Common myeloid progenitor, CD34-positive (primary cell): ENCODE data around the gene DLGAP5.

Experiments
- CTCF ChIA-PET: fragments of 350-600 bp; sonication (Branson Sonifier 250); formaldehyde crosslinking; loops from one replicate; lab custom pipeline; 2021; ENCODE audit warnings: antibody characterized with exemption; lab: Charles Lee
- POLR2A ChIA-PET: fragments of 350-600 bp; sonication (Branson Sonifier 250); formaldehyde crosslinking; loops from one replicate; lab custom pipeline; 2021; ENCODE audit warnings: antibody characterized with exemption; lab: Charles Lee
- DNase-seq, 3 donors: peaks; one replicate each; pipeline versions ENCODE4 v3.0.0 to v3.0.0-alpha.2; 2013
- H3K27ac ChIP-seq, 2 experiments: 1 replicate in 1 of 2; 2 replicates in 1 of 2; pipeline ENCODE4 v1.7.0; 2013; ENCODE audit warnings: inconsistent platforms in 2 of 2, low read length in 2 of 2, mild to moderate bottlenecking in 2 of 2, low read depth in 1 of 2, moderate library complexity in 1 of 2; ENCODE audit not compliant: severe bottlenecking in 2 of 2, insufficient read depth in 1 of 2, poor library complexity in 1 of 2
- H3K27me3 ChIP-seq, 5 experiments: replicated peaks in 2 of 5; 1 replicate in 3 of 5; 2 replicates in 2 of 5; pipeline versions ENCODE4 v1.6.1 to v1.7.0; 2013; ENCODE audit warnings: low read length in 4 of 5, mild to moderate bottlenecking in 2 of 5, moderate library complexity in 2 of 5, inconsistent platforms in 1 of 5; ENCODE audit not compliant: insufficient read depth in 5 of 5, control insufficient read depth in 4 of 5
- H3K36me3 ChIP-seq, 4 experiments: 1 replicate in 2 of 4; 2 replicates in 2 of 4; pipeline versions ENCODE4 v1.6.1 to v1.7.0; 2013; ENCODE audit warnings: low read length in 3 of 4, control low read depth in 1 of 4, mild to moderate bottlenecking in 1 of 4; ENCODE audit not compliant: control insufficient read depth in 4 of 4, insufficient read depth in 4 of 4
- H3K4me1 ChIP-seq, 4 experiments: 1 replicate in 3 of 4; 2 replicates in 1 of 4; pipeline versions ENCODE4 v1.6.1 to v1.7.1; 2013; ENCODE audit warnings: low read length in 3 of 4, mild to moderate bottlenecking in 3 of 4, control low read depth in 1 of 4, inconsistent platforms in 1 of 4, moderate library complexity in 1 of 4; ENCODE audit not compliant: control insufficient read depth in 4 of 4, insufficient read depth in 4 of 4; ENCODE audit errors: control extremely low read depth in 1 of 4
- H3K4me3 ChIP-seq, 7 experiments: 1 replicate in 4 of 7; 2 replicates in 3 of 7; pipeline versions ENCODE4 v1.5.1 to v1.7.0; 2013; ENCODE audit warnings: mild to moderate bottlenecking in 7 of 7, low read length in 6 of 7, moderate library complexity in 6 of 7, inconsistent platforms in 2 of 7, low read depth in 2 of 7, control low read depth in 1 of 7; ENCODE audit not compliant: insufficient read depth in 4 of 7, control insufficient read depth in 1 of 7; ENCODE audit errors: extremely low read depth in 1 of 7
- H3K9me3 ChIP-seq, 5 experiments: 1 replicate in 4 of 5; 2 replicates in 1 of 5; pipeline versions ENCODE4 v1.6.1 to v1.7.1; 2013; ENCODE audit warnings: low read length in 4 of 5, mild to moderate bottlenecking in 2 of 5, inconsistent platforms in 1 of 5, low read depth in 1 of 5, moderate library complexity in 1 of 5; ENCODE audit not compliant: control insufficient read depth in 4 of 5, insufficient read depth in 2 of 5; ENCODE audit errors: control extremely low read depth in 1 of 5
- WGBS: methylation state at CpG from one replicate; pipeline ENCODE4 v1.1.5; 2013; ENCODE audit not compliant: insufficient coverage; 5-methylcytosine and 5-hydroxymethylcytosine counted together

Gene DLGAP5

GRCh38 chr14:55223364-55223763 is 32.0 kb upstream of the DLGAP5 start:
- Histone ChIP-seq H3K4me1 (no peaks in the 10 kb centered on the region), H3K27me3 (no peaks in the 10 kb centered on the region), H3K36me3 (no peaks in the 10 kb centered on the region), H3K9me3 (peaks cover 0 to 10% (median 0%) of the 10 kb centered on the region in 5 experiments), H3K27ac (no peak overlapping the region), H3K4me3 (no peak overlapping the region)
- ChIA-PET POLR2A (no interaction called here), CTCF (interaction anchor here (1.2 to 1.3 kb wide), 2 partner anchors 11 to 13 kb away, joined by 3 to 4 read pairs; no protein-coding TSS in a partner anchor)
- DNase-seq: no peak

DNA sequence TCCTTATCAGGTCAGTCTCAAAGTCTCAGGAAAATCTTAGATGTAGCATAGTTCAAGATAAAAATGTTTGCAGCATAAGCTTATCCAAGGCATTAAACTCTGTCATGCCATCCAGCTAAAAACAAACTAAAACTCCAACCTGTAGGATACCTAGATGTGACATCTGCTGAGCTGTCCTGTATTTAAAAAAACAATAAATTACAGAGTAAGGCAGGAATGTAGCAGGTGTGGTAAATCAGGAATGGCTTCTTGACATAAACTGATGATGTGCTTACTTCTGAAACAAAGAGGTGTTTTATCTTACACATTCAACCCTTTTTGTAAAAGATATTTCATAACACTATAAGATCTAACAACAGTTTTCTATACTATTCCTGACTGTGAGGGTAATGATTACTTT is 30.6 kb upstream of the DLGAP5 start:
- ChIA-PET POLR2A (no interaction called here), CTCF (no interaction called here)
- no peaks in the 10 kb centered on the region for H3K4me1 ChIP-seq
- no peaks in the 10 kb centered on the region for H3K36me3 ChIP-seq
- no peaks in the 10 kb centered on the region for H3K27me3 ChIP-seq
- H3K27ac ChIP-seq: no peak overlapping the region
- no peak for DNase-seq
- no peak overlapping the region for H3K4me3 ChIP-seq
- H3K9me3 ChIP-seq: peaks cover 0 to 9% (median 0%) of the 10 kb centered on the region in 5 experiments

DNA sequence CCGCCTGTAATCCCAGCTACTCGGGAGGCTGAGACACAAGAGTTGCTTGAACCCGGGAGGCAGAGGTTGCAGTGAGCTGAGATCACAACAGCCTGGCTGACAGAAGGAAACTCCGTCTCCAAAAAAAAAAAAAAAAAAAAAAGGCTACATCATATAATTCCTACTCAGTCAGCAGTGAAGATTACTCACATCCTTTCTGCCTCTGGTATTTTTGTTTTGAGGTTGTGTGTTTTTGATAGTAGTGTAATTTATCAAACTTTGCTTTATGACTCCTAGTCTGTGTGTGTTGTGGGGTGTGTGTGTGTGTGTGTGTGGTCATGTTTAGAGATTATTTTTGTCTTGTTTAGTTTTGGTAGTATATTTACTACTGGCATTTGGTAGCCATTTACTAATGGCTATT is 29.8 kb upstream of the DLGAP5 start:
- no peak for DNase-seq
- 92% methylated on average over 2 of the region's 4 CpGs for WGBS
- CTCF ChIA-PET: no interaction called here
- Histone ChIP-seq H3K27ac (no peak overlapping the region), H3K4me1 (no peaks in the 10 kb centered on the region), H3K9me3 (peaks cover 0 to 2% (median 0%) of the 10 kb centered on the region in 5 experiments), H3K4me3 (no peak overlapping the region), H3K36me3 (no peaks in the 10 kb centered on the region), H3K27me3 (no peaks in the 10 kb centered on the region)
- POLR2A ChIA-PET: interaction anchor here (0.6 kb wide), 1 partner anchor 83 kb away, joined by 3 read pairs; no protein-coding TSS in a partner anchor

DNA sequence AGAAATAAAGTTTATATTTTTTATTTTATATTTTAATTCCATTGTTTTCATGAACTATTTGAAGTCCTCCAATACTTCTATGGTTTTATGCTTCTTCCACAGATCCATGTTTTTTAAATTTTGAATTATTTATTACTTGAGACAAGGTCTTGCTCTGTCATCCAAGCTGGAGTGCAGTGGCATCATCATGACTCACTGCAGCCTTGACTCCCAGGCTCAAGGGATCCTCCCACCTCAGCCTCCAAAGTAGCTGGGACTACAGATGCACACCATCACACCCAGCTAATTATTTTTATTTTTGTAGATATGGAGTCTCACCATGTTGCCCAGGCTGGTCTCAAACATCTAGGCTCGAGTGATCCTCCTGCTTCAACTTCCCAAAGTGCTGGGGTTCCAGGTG is 28.8 kb upstream of the DLGAP5 start:
- H3K9me3 ChIP-seq: no peaks in the 10 kb centered on the region
- WGBS: no CpG with 5 or more reads among the region's 1 CpG
- ChIA-PET POLR2A (no interaction called here), CTCF (no interaction called here)
- H3K4me3 ChIP-seq: no peak overlapping the region
- DNase-seq: no peak
- H3K27ac ChIP-seq: no peak overlapping the region
- H3K36me3 ChIP-seq: no peaks in the 10 kb centered on the region
- no peaks in the 10 kb centered on the region for H3K27me3 ChIP-seq
- no peaks in the 10 kb centered on the region for H3K4me1 ChIP-seq

GRCh38 chr14:55212634-55213033 is 21.2 kb upstream of the DLGAP5 start:
- peak in 2 of 3 donors; percentile 13 to 17 for DNase-seq
- ChIA-PET CTCF (interaction anchor here (0.9 to 4.9 kb wide), 9 partner anchors 13 to 217 kb away, joined by 3 to 49 read pairs (median 7); partner anchors contain the start of gene FBXO34), POLR2A (no interaction called here)
- 95% methylated on average over 8 of the region's 10 CpGs for WGBS
- H3K4me3 ChIP-seq: no peak overlapping the region
- no peaks in the 10 kb centered on the region for H3K9me3 ChIP-seq
- no peaks in the 10 kb centered on the region for H3K27me3 ChIP-seq
- peaks cover 0 to 1% (median 0%) of the 10 kb centered on the region in 4 experiments for H3K4me1 ChIP-seq
- H3K36me3 ChIP-seq: no peaks in the 10 kb centered on the region
- H3K27ac ChIP-seq: no peak overlapping the region

DNA sequence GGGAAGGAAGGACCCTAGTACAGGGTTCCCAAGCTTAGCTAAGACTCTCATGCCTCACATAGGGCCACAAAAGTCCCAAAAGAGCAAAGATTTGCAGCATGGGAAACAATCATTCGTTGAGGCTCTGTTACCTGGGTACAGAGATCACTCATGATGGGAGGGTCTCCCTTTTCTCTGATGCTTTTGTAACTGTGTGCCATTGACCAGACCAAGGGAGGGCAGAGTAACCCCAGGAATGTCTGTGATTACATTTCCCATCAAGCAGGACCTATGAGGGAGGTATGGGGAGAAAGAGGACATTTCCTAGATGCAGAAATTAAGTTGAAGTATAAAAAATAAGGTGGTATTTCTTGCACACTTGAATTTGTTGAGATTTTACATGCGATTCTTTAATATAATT is 16.4 kb upstream of the DLGAP5 start:
- POLR2A ChIA-PET: interaction anchor here (0.6 kb wide), 1 partner anchor 148 kb away, joined by 3 read pairs; no protein-coding TSS in a partner anchor
- H3K4me3 ChIP-seq: no peak overlapping the region
- no peak for DNase-seq
- CTCF ChIA-PET: interaction anchor here (0.9 kb wide), 1 partner anchor 147 kb away, joined by 3 read pairs; no protein-coding TSS in a partner anchor
- H3K36me3 ChIP-seq: no peaks in the 10 kb centered on the region
- H3K4me1 ChIP-seq: no peaks in the 10 kb centered on the region
- WGBS: no CpG with 5 or more reads among the region's 2 CpGs
- H3K27me3 ChIP-seq: no peaks in the 10 kb centered on the region
- H3K27ac ChIP-seq: no peak overlapping the region
- H3K9me3 ChIP-seq: no peaks in the 10 kb centered on the region

DNA sequence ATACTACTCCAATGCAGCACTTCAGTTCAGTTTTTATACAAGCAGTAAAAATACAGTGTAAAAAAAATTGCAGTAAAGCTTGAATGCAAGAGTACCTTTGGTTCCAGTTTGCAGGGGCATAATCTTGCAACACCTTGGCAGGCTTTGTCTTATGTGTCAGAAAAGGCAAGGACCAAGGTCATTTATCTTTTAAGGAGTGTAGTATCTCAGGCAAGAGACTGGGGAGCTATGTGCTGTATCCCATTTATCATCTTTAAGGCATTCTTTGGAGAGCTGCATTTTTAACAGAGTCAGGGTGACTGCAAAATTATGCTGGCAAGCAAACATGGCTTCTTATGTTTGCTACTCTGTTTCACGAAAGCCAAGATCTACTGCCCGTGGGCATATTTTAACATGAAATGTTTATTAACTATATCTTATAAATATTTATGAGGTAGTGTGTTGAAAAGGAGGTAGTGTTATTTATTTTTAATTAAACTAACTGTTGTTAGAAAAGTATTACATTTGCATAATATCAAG is 14.8 kb upstream of the DLGAP5 start:
- CTCF ChIA-PET: no interaction called here
- Histone ChIP-seq H3K4me1 (no peaks in the 10 kb centered on the region), H3K36me3 (no peaks in the 10 kb centered on the region), H3K4me3 (no peak overlapping the region), H3K27me3 (no peaks in the 10 kb centered on the region), H3K9me3 (no peaks in the 10 kb centered on the region), H3K27ac (no peak overlapping the region)
- POLR2A ChIA-PET: no interaction called here
- no peak for DNase-seq
- WGBS: no CpG with 5 or more reads among the region's 2 CpGs
